Naive B cell (primary cell): ENCODE data around the gene COX6A1. TPM values are rescaled to one million over a fixed set of nuclear protein-coding genes. Genes with fewer than 3 reads are reported as not detected.

Experiments used
- ATAC-seq, 2 donors: fragments of 150-1000 bp; cut with Tn5 transposase; 2 replicates each; pipeline ENCODE4 v1.10.0; 2021; ENCODE audit warnings: low read depth in 2 of 2, mild to moderate bottlenecking in 2 of 2, moderate library complexity in 2 of 2
- DNase-seq: peaks from one replicate; pipeline ENCODE4 v3.0.0; 2022
- H3K27ac Mint-ChIP-seq, 6 donors: one replicate each; pipeline ENCODE4 v1.8.0; 2020 to 2022; ENCODE audit warnings: mild to moderate bottlenecking in 6 of 6, mixed read lengths in 6 of 6, moderate library complexity in 5 of 6, inconsistent platforms in 2 of 6
- H3K27me3 Mint-ChIP-seq, 3 donors: one replicate each; pipeline ENCODE4 v1.8.0; 2021 to 2022; ENCODE audit warnings: mixed read lengths in 3 of 3, mild to moderate bottlenecking in 1 of 3
- H3K36me3 Mint-ChIP-seq, 2 donors: one replicate each; pipeline ENCODE4 v1.8.0; 2020 to 2022; ENCODE audit warnings: mixed read lengths in 2 of 2, inconsistent platforms in 1 of 2, mild to moderate bottlenecking in 1 of 2
- H3K4me1 Mint-ChIP-seq, 3 donors: one replicate each; pipeline ENCODE4 v1.8.0; 2020 to 2022; ENCODE audit warnings: mixed read lengths in 3 of 3, inconsistent platforms in 1 of 3, mild to moderate bottlenecking in 1 of 3, moderate library complexity in 1 of 3
- H3K4me3 Mint-ChIP-seq, 8 donors: one replicate each; pipeline ENCODE4 v1.8.0; 2020 to 2022; ENCODE audit warnings: mild to moderate bottlenecking in 8 of 8, mixed read lengths in 8 of 8, moderate library complexity in 8 of 8, inconsistent platforms in 2 of 8
- H3K9me3 Mint-ChIP-seq, 7 donors: one replicate each; pipeline ENCODE4 v1.8.0; 2020 to 2022; ENCODE audit warnings: mixed read lengths in 7 of 7, mild to moderate bottlenecking in 5 of 7, inconsistent platforms in 2 of 7, moderate library complexity in 1 of 7
- polyA plus RNA-seq, 6 donors: library from polyadenylated mRNA; unstranded; fragments of 300-500 nt; fragmentation: Illumina TruSeq; gene quantifications; one replicate each; pipeline ENCODE4 v1.2.3, GENCODE V29; 2021; ENCODE audit warnings: low read depth in 6 of 6

COX6A1 gene
- polyA plus RNA-seq, 6 donors from 2014 or later, result 716 to 1,228 (median 856) TPM

- H3K27me3 Mint-ChIP-seq, result peaks cover 0 to 34% (median 22%) of the 10 kb centered on the region in 3 donors
- H3K4me1 Mint-ChIP-seq, result no peaks in the 10 kb centered on the region
- H3K4me3 Mint-ChIP-seq, result no peak overlapping the region
- H3K36me3 Mint-ChIP-seq, result no peaks in the 10 kb centered on the region
- DNase-seq (no peak), ATAC-seq (no peak)
- H3K9me3 Mint-ChIP-seq, result no peaks in the 10 kb centered on the region
- peak overlapping the region in 1 of 6 donors; percentile 7 for H3K27ac Mint-ChIP-seq
Measured at GRCh38 chr12:120412421-120412820, 25.5 kb upstream of the COX6A1 start.

DNA sequence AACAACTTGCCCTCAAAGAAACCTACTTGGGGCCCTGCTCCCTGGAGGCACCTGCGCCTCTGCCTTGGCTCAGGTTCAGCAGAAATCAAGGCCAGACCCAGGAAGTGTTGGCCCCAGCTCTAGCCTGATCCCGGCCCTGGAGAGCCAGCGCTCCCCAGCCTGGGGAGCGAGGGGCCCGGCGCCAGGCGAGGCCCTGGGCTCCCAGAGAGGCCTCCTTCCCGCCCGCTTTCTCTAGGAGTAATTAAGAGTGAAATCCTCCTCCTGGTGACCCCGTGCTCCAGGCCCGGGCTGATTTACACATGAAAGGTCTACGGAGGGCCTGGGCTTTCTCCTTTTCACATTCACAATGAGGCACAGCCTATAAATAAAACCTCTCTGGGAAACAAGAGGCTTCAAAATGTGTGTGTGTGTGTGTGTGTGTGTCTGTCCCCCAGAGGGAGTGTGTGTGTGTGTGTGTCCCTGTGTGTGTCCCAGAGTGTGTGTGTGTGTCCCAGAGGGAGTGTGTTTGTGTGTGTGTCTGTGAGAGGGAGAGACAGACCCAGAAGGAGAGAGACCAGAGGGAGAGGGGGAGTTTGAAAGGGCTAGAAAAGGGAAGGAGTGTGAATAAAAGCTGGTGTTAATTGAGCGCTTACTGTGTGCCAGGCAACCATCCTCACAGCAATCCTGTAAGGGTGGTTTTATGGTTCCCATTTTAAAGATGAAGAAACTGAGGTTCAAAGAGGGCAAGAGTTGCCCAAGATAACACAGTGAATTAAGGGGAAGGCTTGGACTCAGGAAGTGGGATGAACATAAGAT is 23.8 kb upstream of the COX6A1 start:
- H3K9me3 Mint-ChIP-seq, result no peaks in the 10 kb centered on the region
- peaks cover 4 to 42% (median 27%) of the 10 kb centered on the region in 3 donors for H3K27me3 Mint-ChIP-seq
- no peak for DNase-seq
- no peaks in the 10 kb centered on the region for H3K36me3 Mint-ChIP-seq
- peak overlapping the region in 1 of 6 donors; percentile 80 for H3K27ac Mint-ChIP-seq
- no peaks in the 10 kb centered on the region for H3K4me1 Mint-ChIP-seq
- ATAC-seq, result no peak
- H3K4me3 Mint-ChIP-seq, result no peak overlapping the region

DNA sequence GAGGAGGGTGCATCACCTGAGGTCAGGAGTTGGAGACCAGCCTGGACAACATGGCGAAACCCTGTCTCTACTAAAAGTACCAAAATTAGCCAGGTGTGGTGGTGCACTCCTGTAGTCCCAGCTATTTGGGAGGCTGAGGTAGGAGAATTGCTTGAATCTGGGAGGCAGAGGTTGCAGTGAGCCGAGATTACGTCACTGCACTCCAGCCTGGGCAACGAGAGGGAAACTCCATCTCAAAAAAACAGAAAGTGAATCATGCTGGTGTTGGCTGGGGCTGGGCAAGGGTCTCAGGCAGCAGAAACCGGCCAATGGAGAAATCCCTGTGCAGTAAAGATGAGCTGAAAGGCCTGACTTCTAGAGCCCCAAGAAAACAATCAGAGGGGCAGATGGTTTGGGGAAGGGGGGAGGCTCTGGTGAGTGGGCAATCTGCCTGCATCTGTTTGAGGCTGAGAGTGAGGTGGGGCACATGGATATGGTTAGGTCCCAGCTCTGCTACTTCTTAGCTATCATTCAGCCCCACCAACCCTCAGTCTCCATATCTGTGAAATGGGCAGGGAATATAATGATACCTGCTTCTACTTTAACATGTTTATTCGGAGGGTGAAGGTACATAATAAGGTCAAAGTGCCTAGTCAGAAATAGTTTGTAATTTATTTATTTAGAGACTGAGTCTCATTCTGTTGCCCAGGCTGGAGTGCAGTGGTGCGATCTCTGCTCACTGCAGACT is 21.3 kb upstream of the COX6A1 start:
- ATAC-seq (no peak), DNase-seq (no peak)
- H3K27ac Mint-ChIP-seq, result no peak overlapping the region
- peaks cover 4 to 43% (median 27%) of the 10 kb centered on the region in 3 donors for H3K27me3 Mint-ChIP-seq
- H3K36me3 Mint-ChIP-seq, result no peaks in the 10 kb centered on the region
- H3K4me3 Mint-ChIP-seq, result no peak overlapping the region
- no peaks in the 10 kb centered on the region for H3K9me3 Mint-ChIP-seq
- H3K4me1 Mint-ChIP-seq, result no peaks in the 10 kb centered on the region

GRCh38 chr12:120417917-120418580 is 19.9 kb upstream of the COX6A1 start:
- Mint-ChIP-seq H3K9me3 (no peaks in the 10 kb centered on the region), H3K36me3 (no peaks in the 10 kb centered on the region), H3K27me3 (peaks cover 4 to 37% (median 17%) of the 10 kb centered on the region in 3 donors), H3K27ac (peak overlapping the region in 1 of 6 donors; percentile 67), H3K4me1 (peaks cover 0 to under 1% (median 0%) of the 10 kb centered on the region in 3 donors), H3K4me3 (no peak overlapping the region)
- ATAC-seq (no peak), DNase-seq (no peak)

GRCh38 chr12:120421701-120422100 is 16.2 kb upstream of the COX6A1 start:
- H3K4me3 Mint-ChIP-seq, result no peak overlapping the region
- no peak overlapping the region for H3K27ac Mint-ChIP-seq
- peaks cover 0 to 4% (median 2%) of the 10 kb centered on the region in 3 donors for H3K4me1 Mint-ChIP-seq
- no peaks in the 10 kb centered on the region for H3K9me3 Mint-ChIP-seq
- H3K36me3 Mint-ChIP-seq, result no peaks in the 10 kb centered on the region
- no peak for ATAC-seq
- DNase-seq, result no peak
- peaks cover 4 to 17% (median 8%) of the 10 kb centered on the region in 3 donors for H3K27me3 Mint-ChIP-seq

GRCh38 chr12:120422892-120423456 is 14.9 kb upstream of the COX6A1 start:
- Mint-ChIP-seq H3K9me3 (no peaks in the 10 kb centered on the region), H3K27me3 (peaks cover 0 to 16% (median 4%) of the 10 kb centered on the region in 3 donors), H3K36me3 (no peaks in the 10 kb centered on the region), H3K27ac (peak overlapping the region in 1 of 6 donors; percentile 89), H3K4me3 (no peak overlapping the region), H3K4me1 (peaks cover 0 to 4% (median 2%) of the 10 kb centered on the region in 3 donors)
- no peak for ATAC-seq
- DNase-seq, result no peak

- DNase-seq (no peak), ATAC-seq (no peak)
- no peaks in the 10 kb centered on the region for H3K36me3 Mint-ChIP-seq
- H3K27me3 Mint-ChIP-seq, result peaks cover 0 to 24% (median 16%) of the 10 kb centered on the region in 3 donors
- no peaks in the 10 kb centered on the region for H3K9me3 Mint-ChIP-seq
- no peak overlapping the region for H3K4me3 Mint-ChIP-seq
- H3K4me1 Mint-ChIP-seq, result peaks cover 3 to 8% (median 6%) of the 10 kb centered on the region in 3 donors
- peak overlapping the region in 1 of 6 donors; percentile 16 for H3K27ac Mint-ChIP-seq
Measured at GRCh38 chr12:120425797-120426196, 12.1 kb upstream of the COX6A1 start.

- Mint-ChIP-seq H3K4me1 (peaks cover 3 to 6% (median 4%) of the 10 kb centered on the region in 3 donors), H3K27me3 (peaks cover 6 to 19% (median 16%) of the 10 kb centered on the region in 3 donors), H3K36me3 (no peaks in the 10 kb centered on the region), H3K4me3 (no peak overlapping the region), H3K9me3 (no peaks in the 10 kb centered on the region), H3K27ac (no peak overlapping the region)
- ATAC-seq (no peak), DNase-seq (no peak)
Measured at GRCh38 chr12:120428597-120429229, 9.2 kb upstream of the COX6A1 start.

DNA sequence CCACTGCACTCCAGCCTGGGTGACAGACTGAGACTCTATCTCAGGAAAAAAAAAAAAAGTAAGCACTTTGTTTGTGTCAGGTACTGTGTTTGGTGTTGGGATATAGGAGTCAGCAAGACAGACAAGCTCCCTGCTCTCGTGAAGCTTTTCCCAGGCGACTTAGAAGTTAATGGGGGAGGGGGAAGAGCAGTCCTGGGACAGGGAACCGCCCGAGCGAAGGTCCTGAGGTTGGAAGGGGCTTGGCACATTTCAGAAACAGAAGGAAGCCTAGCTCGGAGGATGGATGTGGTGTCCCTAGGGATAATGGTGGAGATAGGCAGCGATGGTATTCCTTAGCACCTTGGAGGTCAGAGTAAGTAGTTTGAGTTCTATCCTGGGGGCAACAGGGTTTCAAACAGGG is 8.5 kb upstream of the COX6A1 start:
- Mint-ChIP-seq H3K27me3 (peaks cover 9 to 19% (median 16%) of the 10 kb centered on the region in 3 donors), H3K4me1 (peaks cover 3 to 6% (median 4%) of the 10 kb centered on the region in 3 donors), H3K36me3 (no peaks in the 10 kb centered on the region), H3K27ac (peak overlapping the region in 1 of 6 donors; percentile 34), H3K4me3 (no peak overlapping the region), H3K9me3 (no peaks in the 10 kb centered on the region)
- ATAC-seq (no peak), DNase-seq (no peak)

GRCh38 chr12:120432772-120433525 is 5.0 kb upstream of the COX6A1 start:
- no peaks in the 10 kb centered on the region for H3K9me3 Mint-ChIP-seq
- peaks cover 10 to 16% (median 12%) of the 10 kb centered on the region in 3 donors for H3K27me3 Mint-ChIP-seq
- DNase-seq (no peak), ATAC-seq (no peak)
- peaks cover 9 to 14% (median 11%) of the 10 kb centered on the region in 3 donors for H3K4me1 Mint-ChIP-seq
- H3K36me3 Mint-ChIP-seq, result no peaks in the 10 kb centered on the region
- no peak overlapping the region for H3K4me3 Mint-ChIP-seq
- no peak overlapping the region for H3K27ac Mint-ChIP-seq

GRCh38 chr12:120438495-120439198 is 734 bp downstream of the COX6A1 start:
- ATAC-seq (no peak), DNase-seq (no peak)
- peaks cover 0 to 4% (median 0%) of the 10 kb centered on the region in 3 donors for H3K27me3 Mint-ChIP-seq
- no peaks in the 10 kb centered on the region for H3K36me3 Mint-ChIP-seq
- H3K4me3 Mint-ChIP-seq, result peak overlapping the region; percentile 81 to 99 (median 96)
- H3K27ac Mint-ChIP-seq, result peak overlapping the region in 5 of 6 donors; percentile 61 to 96 (median 90)
- peaks cover 20 to 30% (median 21%) of the 10 kb centered on the region in 3 donors for H3K4me1 Mint-ChIP-seq
- H3K9me3 Mint-ChIP-seq, result no peaks in the 10 kb centered on the region
